Measurements from ENCODE around the gene GPR160.

DNA sequence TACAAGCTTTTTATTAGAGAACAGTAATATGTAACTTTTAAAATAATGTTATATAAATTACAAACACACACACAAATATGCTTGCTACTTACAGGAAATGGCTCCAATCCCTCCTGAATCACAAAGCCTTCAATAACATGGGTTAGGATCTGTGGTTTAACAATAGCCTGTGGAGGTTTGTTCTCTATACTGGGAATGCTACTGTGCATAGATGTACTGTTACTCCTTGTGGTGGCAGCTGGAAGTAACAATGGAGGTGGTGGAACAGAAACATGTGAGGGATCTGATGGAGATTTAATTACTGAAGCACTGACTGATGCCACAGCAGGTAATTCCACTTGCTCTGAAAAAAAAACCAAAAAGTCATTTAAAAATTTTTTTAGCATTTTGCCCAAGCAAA is 79.3 kb downstream of the GPR160 start:
- TF ChIP-seq CTCF (IDR thresholded peaks at IDR 0.05) (no peak), POLR2A (IDR thresholded peaks at IDR 0.05) (no peak)

All from testis (tissue), 2 donors.